MCF 10A (cell line): ENCODE data around the gene IER2. TPM values are rescaled to one million over a fixed set of nuclear protein-coding genes. Genes with fewer than 3 reads are reported as not detected.

Experiments used
- BruUV-seq: library from RNA; stranded (reverse); fragments of 400-500 nt; replicated peaks from 2 replicates; lab custom pipeline; 2021; lab: Mats Ljungman, UMichigan
- CTCF ChIA-PET: fragments of 300-600 bp; sonication (Branson Sonifier 250); formaldehyde crosslinking; extraction: SDS; loops from one replicate; lab custom pipeline; 2021; ENCODE audit warnings: antibody characterized with exemption, inconsistent platforms; lab: Yijun Ruan, JAX
- POLR2A ChIA-PET: fragments of 300-600, 350-650 bp; sonication (Branson Sonifier 250); formaldehyde crosslinking; extraction: SDS; loops from one replicate; lab custom pipeline; 2020; ENCODE audit warnings: antibody characterized with exemption, inconsistent platforms; lab: Yijun Ruan, JAX
- DNase-seq: peaks from one replicate; pipeline ENCODE4 v3.0.0-alpha.2; 2018; ENCODE audit not compliant: unreplicated experiment
- H3K27ac Mint-ChIP-seq: one replicate; pipeline ENCODE4 v1.8.0; 2022; ENCODE audit warnings: mild to moderate bottlenecking, low read depth, mixed read lengths; ENCODE audit not compliant: unreplicated experiment
- H3K27me3 Mint-ChIP-seq: one replicate; pipeline ENCODE4 v1.8.0; 2022; ENCODE audit warnings: mixed read lengths; ENCODE audit not compliant: insufficient read depth, unreplicated experiment
- H3K36me3 Mint-ChIP-seq: one replicate; pipeline ENCODE4 v1.8.0; 2022; ENCODE audit warnings: mild to moderate bottlenecking, moderate library complexity, mixed read lengths; ENCODE audit not compliant: insufficient read depth, unreplicated experiment
- H3K4me1 Mint-ChIP-seq: one replicate; pipeline ENCODE4 v1.8.0; 2022; ENCODE audit warnings: mixed read lengths; ENCODE audit not compliant: insufficient read depth, unreplicated experiment
- H3K4me3 Mint-ChIP-seq: one replicate; pipeline ENCODE4 v1.8.0; 2022; ENCODE audit warnings: mild to moderate bottlenecking, moderate library complexity, mixed read lengths; ENCODE audit not compliant: unreplicated experiment
- H3K9me3 Mint-ChIP-seq: one replicate; pipeline ENCODE4 v1.8.0; 2022; ENCODE audit warnings: mixed read lengths; ENCODE audit not compliant: unreplicated experiment
- CTCF ChIP-seq: fragments of 200-600 bp; IDR thresholded peaks from one replicate; pipeline ENCODE4 v1.8.0; 2022; ENCODE audit warnings: antibody characterized with exemption, mild to moderate bottlenecking; ENCODE audit not compliant: unreplicated experiment
- intact Hi-C: fragments of 100-400 bp; cut with micrococcal nuclease; formaldehyde crosslinking; loops from 2 replicates; pipeline ENCODE4 v1.14.1; 2022
- total RNA-seq: library from RNA; stranded (reverse); gene quantifications from 2 replicates; pipeline ENCODE4 v1.2.3, GENCODE V29; 2022

The IER2 gene
- total RNA-seq, 1 experiment from 2014 or later, result 92.3 TPM

GRCh38 chr19:13119627-13120026 is 30.6 kb upstream of the IER2 start:
- intact Hi-C loops, result loop anchor here (2.0 to 5.0 kb wide), 3 partner anchors 31 to 628 kb away; partner anchors contain the start of genes IER2 and STX10
- CTCF ChIA-PET, result interaction anchor here (1.2 to 1.7 kb wide), 2 partner anchors 136 to 154 kb away, joined by 3 to 5 read pairs; no protein-coding TSS in a partner anchor
- peaks cover 30% of the 10 kb centered on the region for H3K4me1 Mint-ChIP-seq
- H3K27ac Mint-ChIP-seq, result peak overlapping the region; percentile 86
- H3K27me3 Mint-ChIP-seq, result no peaks in the 10 kb centered on the region
- POLR2A ChIA-PET, result interaction anchor here (0.6 to 5.8 kb wide), 5 partner anchors 13 to 35 kb away, joined by 3 to 61 read pairs (median 6); partner anchors contain the start of genes IER2 and STX10
- BruUV-seq, result TSS peak; percentile 16
- no peak for TF ChIP-seq CTCF
- peaks cover 19% of the 10 kb centered on the region for H3K36me3 Mint-ChIP-seq
- no peak for DNase-seq
- no peaks in the 10 kb centered on the region for H3K9me3 Mint-ChIP-seq
- H3K4me3 Mint-ChIP-seq, result peak overlapping the region; percentile 74

GRCh38 chr19:13120031-13120430 is 30.2 kb upstream of the IER2 start:
- POLR2A ChIA-PET, result interaction anchor here (0.6 to 5.8 kb wide), 5 partner anchors 13 to 34 kb away, joined by 3 to 61 read pairs (median 6); partner anchors contain the start of genes IER2 and STX10
- Mint-ChIP-seq H3K36me3 (peaks cover 19% of the 10 kb centered on the region), H3K27ac (peak overlapping the region; percentile 23), H3K9me3 (no peaks in the 10 kb centered on the region), H3K27me3 (no peaks in the 10 kb centered on the region), H3K4me3 (peak overlapping the region; percentile 74), H3K4me1 (peaks cover 30% of the 10 kb centered on the region)
- no TSS peak for BruUV-seq
- no peak for TF ChIP-seq CTCF
- CTCF ChIA-PET, result interaction anchor here (1.2 to 1.7 kb wide), 2 partner anchors 137 to 155 kb away, joined by 3 to 5 read pairs; no protein-coding TSS in a partner anchor
- no peak for DNase-seq
- intact Hi-C loops, result no loop called here

- DNase-seq, result no peak
- Mint-ChIP-seq H3K9me3 (no peaks in the 10 kb centered on the region), H3K36me3 (peaks cover 19% of the 10 kb centered on the region), H3K4me3 (no peak overlapping the region), H3K27me3 (no peaks in the 10 kb centered on the region), H3K27ac (peak overlapping the region; percentile 23), H3K4me1 (peaks cover 25% of the 10 kb centered on the region)
- ChIA-PET POLR2A (interaction anchor here (0.5 kb wide), 1 partner anchor 127 kb away, joined by 5 read pairs; no protein-coding TSS in a partner anchor), CTCF (interaction anchor here (0.6 to 1.7 kb wide), 3 partner anchors 46 to 156 kb away, joined by 4 to 5 read pairs (median 5); no protein-coding TSS in a partner anchor)
- TF ChIP-seq CTCF, result no peak
- no TSS peak for BruUV-seq
- intact Hi-C loops, result no loop called here
Observed at GRCh38 chr19:13120817-13121216, 29.4 kb upstream of the IER2 start.

- TF ChIP-seq CTCF, result no peak
- intact Hi-C loops, result no loop called here
- ChIA-PET POLR2A (no interaction called here), CTCF (interaction anchor here (0.7 kb wide), 1 partner anchor 74 kb away, joined by 3 read pairs; no protein-coding TSS in a partner anchor)
- no peaks in the 10 kb centered on the region for H3K9me3 Mint-ChIP-seq
- H3K27me3 Mint-ChIP-seq, result no peaks in the 10 kb centered on the region
- H3K27ac Mint-ChIP-seq, result no peak overlapping the region
- no peak for DNase-seq
- peaks cover 27% of the 10 kb centered on the region for H3K36me3 Mint-ChIP-seq
- no peak overlapping the region for H3K4me3 Mint-ChIP-seq
- H3K4me1 Mint-ChIP-seq, result peaks cover 25% of the 10 kb centered on the region
- no TSS peak for BruUV-seq
Observed at GRCh38 chr19:13121551-13122274, 28.5 kb upstream of the IER2 start.
